Measurements from ENCODE around the gene RXFP3.
"Not testable (repeated sequence)": the region's sequence is repeated elsewhere in the genome, so short reads cannot be mapped to it uniquely, and the experiment has no call there.

RXFP3 gene

DNA sequence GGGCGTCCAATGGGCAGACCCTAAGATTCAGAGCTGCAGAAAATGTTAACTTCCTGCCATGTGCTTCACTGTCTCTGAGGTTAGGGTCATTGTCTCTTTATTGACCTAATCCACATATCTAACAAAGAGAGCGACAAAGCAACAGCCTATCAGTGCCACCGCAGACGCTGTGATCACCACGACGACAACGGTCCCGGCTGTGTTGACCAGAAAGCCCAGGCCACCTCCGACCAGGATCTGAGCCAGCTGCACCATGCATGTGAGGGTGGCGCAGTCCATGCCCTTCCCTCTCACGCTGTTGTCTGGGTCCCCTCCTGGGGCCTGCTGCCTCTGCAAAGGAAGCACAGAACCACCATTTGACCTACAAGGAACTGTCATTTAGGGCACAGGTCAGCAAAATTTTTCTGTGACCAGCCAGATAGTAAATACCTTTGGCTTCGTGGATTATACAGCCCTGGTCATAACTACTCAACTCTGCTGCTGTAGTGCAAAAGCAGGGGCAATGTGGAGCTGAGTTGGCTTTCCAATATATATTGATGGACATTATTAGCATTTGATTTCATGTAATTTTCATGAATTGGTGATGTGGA lies 8.5 kb downstream of the RXFP3 start:
- H2BK120ac ChIP-seq (ENCODE audit: low read depth, low read length): no peak overlapping the region
- H2AFZ ChIP-seq (ENCODE audit: low read depth, low read length): no peak overlapping the region
- H3K4me3 ChIP-seq (ENCODE audit: insufficient read depth in 1 of 2, low read depth in 1 of 2, low read length in 2 of 2): no peak overlapping the region
- 85% methylated on average over 12 of the region's 12 CpGs for whole genome bisulfite sequencing
- H3K27me3 ChIP-seq (ENCODE audit: control insufficient read depth in 1 of 2, insufficient read depth in 1 of 2, low read length in 2 of 2): peaks cover 39 to 53% of the 10 kb centered on the region in 2 experiments
- no peak overlapping the region for H2BK12ac ChIP-seq (ENCODE audit: low read length in 2 of 2)
- no peaks in the 10 kb centered on the region for H3K4me1 ChIP-seq (ENCODE audit: control insufficient read depth, insufficient read depth, low read depth, low read length)
- H3K79me1 ChIP-seq (replicated peaks; ENCODE audit: low read length, poor library complexity, severe bottlenecking): no peaks in the 10 kb centered on the region
- no peak overlapping the region for H3K14ac ChIP-seq (ENCODE audit: low read length in 2 of 2)
- no peak overlapping the region for H4K8ac ChIP-seq (ENCODE audit: low read length)
- H2AK5ac ChIP-seq (ENCODE audit: low read length, severe bottlenecking): no peak overlapping the region
- H3K4ac ChIP-seq (ENCODE audit: low read depth in 1 of 2, low read length in 2 of 2): no peak overlapping the region
- H2BK15ac ChIP-seq (ENCODE audit: low read depth, poor library complexity, severe bottlenecking): no peak overlapping the region
- no peak overlapping the region for H3K4me2 ChIP-seq (ENCODE audit: low read length, poor library complexity, severe bottlenecking)
- no peak overlapping the region for H3K18ac ChIP-seq (ENCODE audit: low read depth in 1 of 2, low read length in 2 of 2)
- H3K23ac ChIP-seq (ENCODE audit: low read length in 2 of 2): no peak overlapping the region
- peaks cover 5% of the 10 kb centered on the region for H3K9me3 ChIP-seq (ENCODE audit: control insufficient read depth, low read length)
- H3K36me3 ChIP-seq (ENCODE audit: control insufficient read depth in 1 of 2, insufficient read depth in 2 of 2, low read depth in 1 of 2, low read length in 2 of 2): no peaks in the 10 kb centered on the region
- no peak for DNase-seq
- H2BK5ac ChIP-seq (ENCODE audit: low read depth, low read length, poor library complexity, severe bottlenecking): no peak overlapping the region
- H3K27ac ChIP-seq (ENCODE audit: low read length, poor library complexity, severe bottlenecking): no peak overlapping the region
- no peak overlapping the region for H4K91ac ChIP-seq (ENCODE audit: low read length)
- no peak overlapping the region for H3K9ac ChIP-seq (ENCODE audit: low read length)

DNA sequence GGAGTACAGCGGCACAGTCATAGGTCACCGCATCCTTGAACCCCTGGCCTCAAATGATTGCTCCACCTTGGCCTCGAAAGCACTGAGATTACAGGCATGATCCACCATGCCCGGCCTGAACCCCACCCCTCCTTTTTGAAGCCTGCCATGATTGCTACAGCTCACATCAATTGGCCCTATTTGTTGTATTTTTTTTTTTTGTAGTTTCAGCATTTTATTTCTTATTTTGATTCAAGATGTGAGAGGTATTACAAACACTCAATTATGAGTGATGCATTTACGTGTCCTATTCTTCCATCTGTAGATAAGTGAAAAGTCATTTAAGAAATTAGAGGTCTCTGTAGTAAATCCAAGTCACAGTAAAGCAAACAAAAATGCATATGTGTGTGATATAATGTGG lies 16.0 kb downstream of the RXFP3 start:
- not testable (repeated sequence) for H2AFZ ChIP-seq (ENCODE audit: low read depth, low read length); H3K79me1 ChIP-seq (replicated peaks; ENCODE audit: low read length, poor library complexity, severe bottlenecking); H3K4me2 ChIP-seq (ENCODE audit: low read length, poor library complexity, severe bottlenecking)

DNA sequence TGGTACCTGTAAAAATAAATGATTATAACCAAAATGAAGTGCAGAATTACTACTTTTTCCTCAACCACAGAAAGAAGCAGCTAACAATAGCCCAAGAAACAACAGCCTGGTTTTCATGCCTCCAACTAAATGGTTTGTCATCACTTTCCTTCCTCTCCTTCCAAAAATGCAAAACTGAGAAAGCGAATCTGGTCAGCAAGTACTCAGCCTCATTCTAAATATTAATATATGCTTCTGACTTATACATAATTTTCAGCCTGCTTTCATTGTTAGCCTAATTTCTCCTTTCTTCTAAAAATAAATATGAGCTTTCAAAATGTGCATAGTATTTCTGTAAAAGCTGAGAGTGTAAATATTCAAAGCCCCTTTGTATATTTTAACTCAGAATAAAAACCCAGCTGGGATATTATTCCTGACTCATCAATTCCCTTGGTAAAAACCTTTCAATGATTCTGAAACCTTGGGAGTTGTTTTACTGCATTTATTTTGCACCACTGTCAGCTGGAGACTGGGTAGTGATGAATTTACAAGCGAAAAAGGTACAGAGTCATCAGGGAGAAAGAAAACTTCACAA lies 21.5 kb downstream of the RXFP3 start:
- H2BK120ac ChIP-seq (ENCODE audit: low read depth, low read length): no peak overlapping the region
- H3K4me2 ChIP-seq (ENCODE audit: low read length, poor library complexity, severe bottlenecking): no peak overlapping the region
- no peak overlapping the region for H2AFZ ChIP-seq (ENCODE audit: low read depth, low read length)
- no peak overlapping the region for H2AK5ac ChIP-seq (ENCODE audit: low read length, severe bottlenecking)
- no peaks in the 10 kb centered on the region for H3K4me1 ChIP-seq (ENCODE audit: control insufficient read depth, insufficient read depth, low read depth, low read length)
- no peak overlapping the region for H2BK5ac ChIP-seq (ENCODE audit: low read depth, low read length, poor library complexity, severe bottlenecking)
- no peak overlapping the region for H3K9ac ChIP-seq (ENCODE audit: low read length)
- no peak overlapping the region for H4K8ac ChIP-seq (ENCODE audit: low read length)
- H3K23ac ChIP-seq (ENCODE audit: low read length in 2 of 2): no peak overlapping the region
- H3K79me1 ChIP-seq (replicated peaks; ENCODE audit: low read length, poor library complexity, severe bottlenecking): no peaks in the 10 kb centered on the region
- H3K18ac ChIP-seq (ENCODE audit: low read depth in 1 of 2, low read length in 2 of 2): no peak overlapping the region
- DNase-seq: no peak
- H3K4me3 ChIP-seq (ENCODE audit: insufficient read depth in 1 of 2, low read depth in 1 of 2, low read length in 2 of 2): no peak overlapping the region
- H2BK15ac ChIP-seq (ENCODE audit: low read depth, poor library complexity, severe bottlenecking): no peak overlapping the region
- no peak overlapping the region for H3K27ac ChIP-seq (ENCODE audit: low read length, poor library complexity, severe bottlenecking)
- H3K14ac ChIP-seq (ENCODE audit: low read length in 2 of 2): no peak overlapping the region
- H2BK12ac ChIP-seq (ENCODE audit: low read length in 2 of 2): no peak overlapping the region
- H4K91ac ChIP-seq (ENCODE audit: low read length): no peak overlapping the region
- 100% methylated on average over 1 of the region's 2 CpGs for WGBS
- no peak overlapping the region for H3K4ac ChIP-seq (ENCODE audit: low read depth in 1 of 2, low read length in 2 of 2)
- H3K27me3 ChIP-seq (ENCODE audit: control insufficient read depth in 1 of 2, insufficient read depth in 1 of 2, low read length in 2 of 2): peaks cover 0 to 3% of the 10 kb centered on the region in 2 experiments
- H3K36me3 ChIP-seq (ENCODE audit: control insufficient read depth in 1 of 2, insufficient read depth in 2 of 2, low read depth in 1 of 2, low read length in 2 of 2): no peaks in the 10 kb centered on the region
- H3K9me3 ChIP-seq (ENCODE audit: control insufficient read depth, low read length): peaks cover 10% of the 10 kb centered on the region

More for the DNA sequence above, 16.0 kb downstream of the RXFP3 start:
- 85% methylated on average over 3 of the region's 5 CpGs for WGBS
- peaks cover 15% of the 10 kb centered on the region for H3K9me3 ChIP-seq (ENCODE audit: control insufficient read depth, low read length)
- not testable (repeated sequence) for H4K8ac ChIP-seq (ENCODE audit: low read length); H2AK5ac ChIP-seq (ENCODE audit: low read length, severe bottlenecking); H3K23ac ChIP-seq (ENCODE audit: low read length in 2 of 2); H3K36me3 ChIP-seq (ENCODE audit: control insufficient read depth in 1 of 2, insufficient read depth in 2 of 2, low read depth in 1 of 2, low read length in 2 of 2); H2BK12ac ChIP-seq (ENCODE audit: low read length in 2 of 2); H3K4ac ChIP-seq (ENCODE audit: low read depth in 1 of 2, low read length in 2 of 2); H3K4me1 ChIP-seq (ENCODE audit: control insufficient read depth, insufficient read depth, low read depth, low read length); H3K18ac ChIP-seq (ENCODE audit: low read depth in 1 of 2, low read length in 2 of 2); H3K14ac ChIP-seq (ENCODE audit: low read length in 2 of 2); H3K9ac ChIP-seq (ENCODE audit: low read length); H2BK15ac ChIP-seq (ENCODE audit: low read depth, poor library complexity, severe bottlenecking); H3K27ac ChIP-seq (ENCODE audit: low read length, poor library complexity, severe bottlenecking); H3K4me3 ChIP-seq (ENCODE audit: insufficient read depth in 1 of 2, low read depth in 1 of 2, low read length in 2 of 2); H4K91ac ChIP-seq (ENCODE audit: low read length); H2BK120ac ChIP-seq (ENCODE audit: low read depth, low read length); DNase-seq; H2BK5ac ChIP-seq (ENCODE audit: low read depth, low read length, poor library complexity, severe bottlenecking)
- peaks cover 3 to 11% of the 10 kb centered on the region in 2 experiments for H3K27me3 ChIP-seq (ENCODE audit: control insufficient read depth in 1 of 2, insufficient read depth in 1 of 2, low read length in 2 of 2)

DNA sequence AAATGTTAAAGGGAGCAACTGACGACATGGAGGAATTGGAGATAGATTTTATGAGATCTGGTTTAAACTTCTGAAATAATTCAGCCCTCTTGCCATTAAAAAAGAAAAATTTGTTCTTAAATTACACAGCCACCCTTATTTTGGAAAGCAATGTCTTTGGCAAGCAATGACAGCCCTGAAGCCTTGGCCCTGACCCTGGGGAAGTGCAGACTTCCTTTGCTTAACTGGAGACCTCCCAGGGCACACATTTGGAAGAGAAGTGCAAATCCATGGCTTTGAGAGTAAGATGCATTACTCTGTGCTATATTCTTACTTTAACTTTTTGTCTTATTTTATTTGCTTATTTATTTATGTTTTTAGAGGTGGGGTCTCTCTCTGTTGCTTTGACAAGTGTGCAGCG lies 22.0 kb downstream of the RXFP3 start:
- Histone ChIP-seq H4K8ac (ENCODE audit: low read length) (no peak overlapping the region), H3K79me1 (replicated peaks; ENCODE audit: low read length, poor library complexity, severe bottlenecking) (no peaks in the 10 kb centered on the region), H2BK120ac (ENCODE audit: low read depth, low read length) (no peak overlapping the region), H4K91ac (ENCODE audit: low read length) (no peak overlapping the region), H3K27ac (ENCODE audit: low read length, poor library complexity, severe bottlenecking) (no peak overlapping the region), H2BK15ac (ENCODE audit: low read depth, poor library complexity, severe bottlenecking) (no peak overlapping the region), H3K36me3 (ENCODE audit: control insufficient read depth in 1 of 2, insufficient read depth in 2 of 2, low read depth in 1 of 2, low read length in 2 of 2) (no peaks in the 10 kb centered on the region), H3K4me1 (ENCODE audit: control insufficient read depth, insufficient read depth, low read depth, low read length) (no peaks in the 10 kb centered on the region), H3K14ac (ENCODE audit: low read length in 2 of 2) (no peak overlapping the region), H2AK5ac (ENCODE audit: low read length, severe bottlenecking) (no peak overlapping the region), H2BK12ac (ENCODE audit: low read length in 2 of 2) (no peak overlapping the region), H3K4me3 (ENCODE audit: insufficient read depth in 1 of 2, low read depth in 1 of 2, low read length in 2 of 2) (no peak overlapping the region), H3K23ac (ENCODE audit: low read length in 2 of 2) (no peak overlapping the region), H3K9ac (ENCODE audit: low read length) (no peak overlapping the region), H3K4me2 (ENCODE audit: low read length, poor library complexity, severe bottlenecking) (no peak overlapping the region), H2BK5ac (ENCODE audit: low read depth, low read length, poor library complexity, severe bottlenecking) (no peak overlapping the region), H2AFZ (ENCODE audit: low read depth, low read length) (no peak overlapping the region), H3K4ac (ENCODE audit: low read depth in 1 of 2, low read length in 2 of 2) (no peak overlapping the region), H3K27me3 (ENCODE audit: control insufficient read depth in 1 of 2, insufficient read depth in 1 of 2, low read length in 2 of 2) (peaks cover 0 to 3% of the 10 kb centered on the region in 2 experiments), H3K9me3 (ENCODE audit: control insufficient read depth, low read length) (peaks cover 10% of the 10 kb centered on the region), H3K18ac (ENCODE audit: low read depth in 1 of 2, low read length in 2 of 2) (no peak overlapping the region)
- 93% methylated on average over 1 of the region's 2 CpGs for WGBS
- DNase-seq: no peak
